ENCODE measurements around the gene PSMA3. TPM values are rescaled to one million over a fixed set of nuclear protein-coding genes. Genes with fewer than 3 reads are reported as not detected.

The PSMA3 gene
- total and polyA plus RNA-seq, 10 of the 15 experiments (the other 5 are each of a cell fraction or from before 2014, with no cell fraction given) = 142 to 936 (median 400) TPM

DNA sequence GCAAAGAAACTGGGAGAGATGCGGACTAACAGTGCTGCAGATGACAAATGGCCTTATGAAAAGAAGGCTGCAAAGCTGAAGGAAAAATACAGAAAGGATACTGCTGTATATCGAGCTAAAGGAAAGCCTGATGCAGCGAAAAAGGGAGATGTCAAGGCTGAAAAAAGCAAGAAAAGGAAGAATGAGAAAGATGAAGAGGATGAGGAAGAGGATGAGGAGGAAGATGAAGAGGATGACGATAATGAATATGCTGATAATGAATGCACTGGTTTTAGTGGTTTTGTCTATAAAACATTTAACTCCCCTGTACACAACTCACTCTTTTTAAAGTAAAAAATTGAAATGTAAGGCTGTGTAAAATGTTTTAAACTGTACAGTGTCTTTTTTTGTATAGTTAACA is 40.5 kb downstream of the PSMA3 start:
- ChIA-PET SMC1A (ENCODE audit: uncharacterized antibody, unreplicated experiment) (interaction anchor here (1.1 kb wide), 1 partner anchor 20 kb away, joined by 3 read pairs; no protein-coding TSS in a partner anchor), POLR2A (no interaction called here), RAD21 (ENCODE audit: unreplicated experiment) (no interaction called here), CTCF (no interaction called here)
- DNase-seq (ENCODE audit: low read depth, low spot score) = no peak
- in situ Hi-C loops (cut with MboI) (no loop called here), intact Hi-C loops (cut with micrococcal nuclease; ENCODE audit: unreplicated experiment) (no loop called here)
- H3K4me3 ChIP-seq = no peak overlapping the region
- H3K36me3 ChIP-seq (ENCODE audit: control insufficient read depth in 2 of 2, insufficient read depth in 2 of 2, low read length in 1 of 2) = peaks cover 0 to 16% of the 10 kb centered on the region in 2 experiments
- 97% methylated on average over 4 of the region's 4 CpGs for WGBS (ENCODE audit: insufficient coverage, insufficient replicate concordance, low lambda C conversion rate, missing lambda C conversion rate)
- ATAC-seq = no peak
- FAIRE-seq = no peak
- no peak overlapping the region for H3K4me2 ChIP-seq (ENCODE audit: control insufficient read depth, insufficient read depth)
- no peak overlapping the region for H3K9ac ChIP-seq (ENCODE audit: control insufficient read depth, insufficient read depth, low read length)
- no peak overlapping the region for H3K27ac ChIP-seq (ENCODE audit: control insufficient read depth, insufficient read depth)
- H3K27me3 ChIP-seq (replicated peaks in 1 of 2; ENCODE audit: control insufficient read depth in 2 of 2, insufficient read depth in 2 of 2, low read length in 1 of 2) = no peaks in the 10 kb centered on the region
- H3K4me1 ChIP-seq (ENCODE audit: control insufficient read depth, insufficient read depth, low read length) = peaks cover 4% of the 10 kb centered on the region
- H4K20me1 ChIP-seq (ENCODE audit: control insufficient read depth, insufficient read depth) = no peaks in the 10 kb centered on the region; the same call in 1 of the 2 replicates
- TF ChIP-seq, protein P1, sequence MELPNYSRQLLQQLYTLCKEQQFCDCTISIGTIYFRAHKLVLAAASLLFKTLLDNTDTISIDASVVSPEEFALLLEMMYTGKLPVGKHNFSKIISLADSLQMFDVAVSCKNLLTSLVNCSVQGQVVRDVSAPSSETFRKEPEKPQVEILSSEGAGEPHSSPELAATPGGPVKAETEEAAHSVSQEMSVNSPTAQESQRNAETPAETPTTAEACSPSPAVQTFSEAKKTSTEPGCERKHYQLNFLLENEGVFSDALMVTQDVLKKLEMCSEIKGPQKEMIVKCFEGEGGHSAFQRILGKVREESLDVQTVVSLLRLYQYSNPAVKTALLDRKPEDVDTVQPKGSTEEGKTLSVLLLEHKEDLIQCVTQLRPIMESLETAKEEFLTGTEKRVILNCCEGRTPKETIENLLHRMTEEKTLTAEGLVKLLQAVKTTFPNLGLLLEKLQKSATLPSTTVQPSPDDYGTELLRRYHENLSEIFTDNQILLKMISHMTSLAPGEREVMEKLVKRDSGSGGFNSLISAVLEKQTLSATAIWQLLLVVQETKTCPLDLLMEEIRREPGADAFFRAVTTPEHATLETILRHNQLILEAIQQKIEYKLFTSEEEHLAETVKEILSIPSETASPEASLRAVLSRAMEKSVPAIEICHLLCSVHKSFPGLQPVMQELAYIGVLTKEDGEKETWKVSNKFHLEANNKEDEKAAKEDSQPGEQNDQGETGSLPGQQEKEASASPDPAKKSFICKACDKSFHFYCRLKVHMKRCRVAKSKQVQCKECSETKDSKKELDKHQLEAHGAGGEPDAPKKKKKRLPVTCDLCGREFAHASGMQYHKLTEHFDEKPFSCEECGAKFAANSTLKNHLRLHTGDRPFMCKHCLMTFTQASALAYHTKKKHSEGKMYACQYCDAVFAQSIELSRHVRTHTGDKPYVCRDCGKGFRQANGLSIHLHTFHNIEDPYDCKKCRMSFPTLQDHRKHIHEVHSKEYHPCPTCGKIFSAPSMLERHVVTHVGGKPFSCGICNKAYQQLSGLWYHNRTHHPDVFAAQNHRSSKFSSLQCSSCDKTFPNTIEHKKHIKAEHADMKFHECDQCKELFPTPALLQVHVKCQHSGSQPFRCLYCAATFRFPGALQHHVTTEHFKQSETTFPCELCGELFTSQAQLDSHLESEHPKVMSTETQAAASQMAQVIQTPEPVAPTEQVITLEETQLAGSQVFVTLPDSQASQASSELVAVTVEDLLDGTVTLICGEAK (IDR thresholded peaks at IDR 0.05; ENCODE audit: borderline replicate concordance) = no peak
- TF ChIP-seq NRF1 (conservative IDR thresholded peaks at IDR 0.05; ENCODE audit: low read depth, low read length) (no peak), LARP7 (IDR thresholded peaks at IDR 0.05) (no peak), ATF7 (IDR thresholded peaks at IDR 0.05; ENCODE audit: low read depth) (no peak), MTA2 (IDR thresholded peaks at IDR 0.05; ENCODE audit: low read depth) (no peak), RBBP5 (conservative IDR thresholded peaks at IDR 0.05) (no peak), MAX (IDR thresholded peaks at IDR 0.05; ENCODE audit: low read depth, low read length) (no peak), NR2C2 (IDR thresholded peaks at IDR 0.05; ENCODE audit: borderline replicate concordance, control insufficient read depth, insufficient read length, low read depth) (no peak), FOXK2 (IDR thresholded peaks at IDR 0.05) (no peak), EGR1 (IDR thresholded peaks at IDR 0.05; ENCODE audit: borderline replicate concordance in 1 of 2, low read depth in 2 of 2, low read length in 2 of 2) (no peak)
- no peaks in the 10 kb centered on the region for H3K9me3 ChIP-seq (replicated peaks; ENCODE audit: control insufficient read depth, insufficient read depth, low read length)
- no TSS peak for BruUV-seq (replicated peaks)
- H2AFZ ChIP-seq (ENCODE audit: control insufficient read depth, low read depth, low read length) = no peak overlapping the region
- H3K79me2 ChIP-seq (ENCODE audit: control insufficient read depth, insufficient read depth, low read length) = peaks cover 44% of the 10 kb centered on the region
